ENCODE measurements around the gene IDH3A.

DNA sequence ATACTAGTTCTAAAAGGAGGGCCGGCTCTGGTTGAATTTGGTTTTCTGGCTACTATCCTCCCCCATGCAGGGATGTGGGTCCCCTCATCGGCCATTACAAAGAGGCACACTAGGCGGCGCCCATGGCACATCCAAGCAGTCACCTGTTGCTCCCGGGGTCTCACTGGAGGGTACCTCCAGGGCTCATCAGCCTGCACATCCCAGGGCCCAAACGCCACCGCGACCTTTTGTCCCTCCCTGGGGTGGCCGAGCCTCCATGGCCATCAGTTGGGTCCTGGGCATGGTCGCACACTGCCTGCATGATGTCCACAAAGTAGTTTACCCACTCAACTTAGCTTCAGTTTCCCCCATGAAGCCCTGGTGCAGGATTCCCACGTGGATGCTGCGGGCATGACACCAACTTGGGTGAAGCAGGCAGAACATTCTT lies 28.3 kb downstream of the IDH3A start:
- TF ChIP-seq SPI1 (IDR thresholded peaks at IDR 0.05; ENCODE audit: low read depth, low read length) (no peak), TAF1 (IDR thresholded peaks at IDR 0.05; ENCODE audit: low read depth, low read length) (no peak), POLR2AphosphoS5 (IDR thresholded peaks at IDR 0.05; ENCODE audit: low read depth, low read length) (no peak), POLR2A (IDR thresholded peaks at IDR 0.05; ENCODE audit: low read depth, low read length) (no peak), PAX5 (IDR thresholded peaks at IDR 0.05; ENCODE audit: insufficient read depth, low read length, severe bottlenecking) (no peak)
